ENCODE measurements around the gene DNM1L. TPM values are rescaled to one million over a fixed set of nuclear protein-coding genes. Genes with fewer than 3 reads are reported as not detected.

DNM1L gene
- total RNA-seq, 1 experiment from 2014 or later = 102 TPM

- no TSS peak for BruUV-seq (replicated peaks)
- intact Hi-C loops (cut with micrococcal nuclease; ENCODE audit: unreplicated experiment) = no loop called here
- CTCF ChIA-PET = no interaction called here
- no peaks in the 10 kb centered on the region for H3K27me3 ChIP-seq (replicated peaks; ENCODE audit: insufficient read depth, low read depth, low read length, poor library complexity)
- H3K4me3 ChIP-seq (ENCODE audit: low read depth, low read length, poor library complexity, severe bottlenecking) = no peak overlapping the region
- H3K36me3 ChIP-seq (ENCODE audit: insufficient read depth, low read length, poor library complexity, severe bottlenecking) = peaks cover 86% of the 10 kb centered on the region
- POLR2A ChIA-PET (ENCODE audit: low non-redundant PET) = no interaction called here
- no peaks in the 10 kb centered on the region for H3K4me1 ChIP-seq (ENCODE audit: insufficient read depth, low read length, poor library complexity, severe bottlenecking)
- H3K27ac ChIP-seq (ENCODE audit: low read depth, low read length, poor library complexity, severe bottlenecking) = no peak overlapping the region
- DNase-seq (ENCODE audit: low spot score) = no peak
- H3K9me3 ChIP-seq (ENCODE audit: low read depth, low read length, poor library complexity, severe bottlenecking) = no peaks in the 10 kb centered on the region
- TF ChIP-seq CTCF (conservative IDR thresholded peaks at IDR 0.05; ENCODE audit: low read depth, low read length) = no peak
- TF ChIP-seq EZH2 (IDR thresholded peaks at IDR 0.05; ENCODE audit: borderline replicate concordance, low read depth, low read length, poor library complexity, severe bottlenecking) = no peak
These were observed 60.2 kb downstream of the DNM1L start for GRCh38 chr12:32739279-32739678.

- no TSS peak for BruUV-seq (replicated peaks)
- no peaks in the 10 kb centered on the region for H3K4me1 ChIP-seq (ENCODE audit: insufficient read depth, low read length, poor library complexity, severe bottlenecking)
- POLR2A ChIA-PET (ENCODE audit: low non-redundant PET) = no interaction called here
- H3K27me3 ChIP-seq (replicated peaks; ENCODE audit: insufficient read depth, low read depth, low read length, poor library complexity) = no peaks in the 10 kb centered on the region
- intact Hi-C loops (cut with micrococcal nuclease; ENCODE audit: unreplicated experiment) = loop anchor here (2.0 to 5.0 kb wide), 2 partner anchors 285 to 375 kb away; no protein-coding TSS in a partner anchor
- no peak for TF ChIP-seq CTCF (conservative IDR thresholded peaks at IDR 0.05; ENCODE audit: low read depth, low read length)
- TF ChIP-seq EZH2 (IDR thresholded peaks at IDR 0.05; ENCODE audit: borderline replicate concordance, low read depth, low read length, poor library complexity, severe bottlenecking) = no peak
- H3K4me3 ChIP-seq (ENCODE audit: low read depth, low read length, poor library complexity, severe bottlenecking) = no peak overlapping the region
- no peak for DNase-seq (ENCODE audit: low spot score)
- H3K36me3 ChIP-seq (ENCODE audit: insufficient read depth, low read length, poor library complexity, severe bottlenecking) = peaks cover 92% of the 10 kb centered on the region
- H3K9me3 ChIP-seq (ENCODE audit: low read depth, low read length, poor library complexity, severe bottlenecking) = no peaks in the 10 kb centered on the region
- CTCF ChIA-PET = no interaction called here
- no peak overlapping the region for H3K27ac ChIP-seq (ENCODE audit: low read depth, low read length, poor library complexity, severe bottlenecking)
These were observed 63.0 kb downstream of the DNM1L start for GRCh38 chr12:32742133-32742532.

GRCh38 chr12:32743264-32743663, 64.2 kb downstream of the DNM1L start:
- no peak overlapping the region for H3K27ac ChIP-seq (ENCODE audit: low read depth, low read length, poor library complexity, severe bottlenecking)
- no peaks in the 10 kb centered on the region for H3K4me1 ChIP-seq (ENCODE audit: insufficient read depth, low read length, poor library complexity, severe bottlenecking)
- H3K9me3 ChIP-seq (ENCODE audit: low read depth, low read length, poor library complexity, severe bottlenecking) = no peaks in the 10 kb centered on the region
- BruUV-seq (replicated peaks) = no TSS peak
- ChIA-PET POLR2A (ENCODE audit: low non-redundant PET) (no interaction called here), CTCF (no interaction called here)
- no peak for TF ChIP-seq EZH2 (IDR thresholded peaks at IDR 0.05; ENCODE audit: borderline replicate concordance, low read depth, low read length, poor library complexity, severe bottlenecking)
- no peak for TF ChIP-seq CTCF (conservative IDR thresholded peaks at IDR 0.05; ENCODE audit: low read depth, low read length)
- no peaks in the 10 kb centered on the region for H3K27me3 ChIP-seq (replicated peaks; ENCODE audit: insufficient read depth, low read depth, low read length, poor library complexity)
- no peak for DNase-seq (ENCODE audit: low spot score)
- H3K4me3 ChIP-seq (ENCODE audit: low read depth, low read length, poor library complexity, severe bottlenecking) = no peak overlapping the region
- H3K36me3 ChIP-seq (ENCODE audit: insufficient read depth, low read length, poor library complexity, severe bottlenecking) = peaks cover 92% of the 10 kb centered on the region
- intact Hi-C loops (cut with micrococcal nuclease; ENCODE audit: unreplicated experiment) = loop anchor here (2.0 to 5.0 kb wide), 2 partner anchors 286 to 376 kb away; no protein-coding TSS in a partner anchor

All from A673 (cell line).